ENCODE results near the gene PRKAG3. TPM values are rescaled to one million over a fixed set of nuclear protein-coding genes. Genes with fewer than 3 reads are reported as not detected.

Gene PRKAG3
- total RNA-seq, 1 experiment from 2014 or later: not detected

GRCh38 chr2:218780046-218780445, 51.6 kb downstream of the PRKAG3 start:
- ChIA-PET POLR2A (interaction anchor here (0.6 kb wide), 1 partner anchor 49 kb away, joined by 3 read pairs; no protein-coding TSS in a partner anchor), CTCF (no interaction called here)
- no peak for DNase-seq (ENCODE audit: low spot score)
- no peak for TF ChIP-seq MLX (CRISPR knock-in tag; IDR thresholded peaks at IDR 0.05)
- no peak for TF ChIP-seq NR1H2 (CRISPR knock-in tag; IDR thresholded peaks at IDR 0.05)
- TF ChIP-seq GTF2I (CRISPR knock-in tag; conservative IDR thresholded peaks at IDR 0.05): no peak
- TF ChIP-seq RORB (CRISPR knock-in tag; IDR thresholded peaks at IDR 0.05): no peak
- TF ChIP-seq MYBL2 (CRISPR knock-in tag; IDR thresholded peaks at IDR 0.05): no peak
- TF ChIP-seq PRRX2 (CRISPR knock-in tag; IDR thresholded peaks at IDR 0.05): no peak
- no peak for TF ChIP-seq RELA (CRISPR knock-in tag; IDR thresholded peaks at IDR 0.05; ENCODE audit: borderline replicate concordance)
- TF ChIP-seq ZNF396 (CRISPR knock-in tag; IDR thresholded peaks at IDR 0.05; ENCODE audit: borderline replicate concordance): no peak
- no peak for TF ChIP-seq ATF2 (CRISPR knock-in tag; IDR thresholded peaks at IDR 0.05; ENCODE audit: borderline replicate concordance, low read depth)
- TF ChIP-seq SMAD4 (CRISPR knock-in tag; IDR thresholded peaks at IDR 0.05): no peak
- TF ChIP-seq E2F4 (CRISPR knock-in tag; IDR thresholded peaks at IDR 0.05; ENCODE audit: borderline replicate concordance, low read depth): no peak
- TF ChIP-seq PRDM15 (CRISPR knock-in tag; IDR thresholded peaks at IDR 0.05): no peak
- no peak for TF ChIP-seq ZNF512 (CRISPR knock-in tag; IDR thresholded peaks at IDR 0.05; ENCODE audit: borderline replicate concordance)
- TF ChIP-seq SP1 (CRISPR knock-in tag; conservative IDR thresholded peaks at IDR 0.05): no peak
- no peak for TF ChIP-seq KAT7 (CRISPR knock-in tag; IDR thresholded peaks at IDR 0.05; ENCODE audit: borderline replicate concordance)
- TF ChIP-seq TEAD1 (CRISPR knock-in tag; IDR thresholded peaks at IDR 0.05): no peak
- TF ChIP-seq FOXP4 (CRISPR knock-in tag; IDR thresholded peaks at IDR 0.05): no peak
- no peak for TF ChIP-seq JAZF1 (CRISPR knock-in tag; IDR thresholded peaks at IDR 0.05)
- TF ChIP-seq ATF6 (CRISPR knock-in tag; IDR thresholded peaks at IDR 0.05): no peak
- Mint-ChIP-seq H3K9me3 (peaks cover 19% of the 10 kb centered on the region), H3K27me3 (ENCODE audit: low read depth) (peaks cover 57% of the 10 kb centered on the region), H3K4me3 (no peak overlapping the region), H3K36me3 (peaks cover 9% of the 10 kb centered on the region), H3K4me1 (peaks cover 17% of the 10 kb centered on the region), H3K27ac (no peak overlapping the region)
- ATAC-seq: no peak

Measured in WTC11 (cell line).